ENCODE results near the gene ELMOD3. TPM values are rescaled to one million over a fixed set of nuclear protein-coding genes. Genes with fewer than 3 reads are reported as not detected.
A peak's percentile ranks its signal among the peaks of the same experiment; 100 is the strongest.

The ELMOD3 gene
- polyA plus RNA-seq, 3 donors: 6.1 to 53.3 (median 7.2) TPM

GRCh38 chr2:85414761-85415553 lies 60.4 kb downstream of the ELMOD3 start:
- Mint-ChIP-seq H3K4me1 (peaks cover 81% of the 10 kb centered on the region), H3K36me3 (peaks cover 0 to 6% of the 10 kb centered on the region in 2 donors), H3K4me3 (peak overlapping the region in 1 of 2 donors; percentile 43), H3K9me3 (peaks cover 0 to 2% (median 0%) of the 10 kb centered on the region in 7 donors), H3K27ac (peak overlapping the region in 6 of 7 donors; percentile 24 to 91 (median 57)), H3K27me3 (ENCODE audit: low read depth in 3 of 3) (peaks cover 0 to 6% (median 3%) of the 10 kb centered on the region in 3 donors)
- Histone ChIP-seq H4K20me1 (ENCODE audit: insufficient read depth, low read length) (no peaks in the 10 kb centered on the region), H3K79me2 (ENCODE audit: insufficient read depth, low read length) (peaks cover 36% of the 10 kb centered on the region), H3K27ac (ENCODE audit: low read depth in 1 of 2, low read length in 2 of 2) (no peak overlapping the region), H3K4me1 (ENCODE audit: control insufficient read depth in 1 of 2, insufficient read depth in 2 of 2, low read length in 2 of 2) (peaks cover 70 to 96% of the 10 kb centered on the region in 2 donors), H2AFZ (ENCODE audit: insufficient read depth, low read depth, low read length, poor library complexity, severe bottlenecking) (no peak overlapping the region), H3K4me3 (replicated peaks in 1 of 3; ENCODE audit: low read depth in 2 of 3, low read length in 3 of 3) (no peak overlapping the region), H3K36me3 (replicated peaks in 1 of 2; ENCODE audit: control insufficient read depth in 1 of 2, insufficient read depth in 2 of 2, low read length in 2 of 2) (no peaks in the 10 kb centered on the region), H3K27me3 (ENCODE audit: control insufficient read depth in 2 of 2, insufficient read depth in 2 of 2, low read length in 2 of 2) (no peaks in the 10 kb centered on the region), H3K9me3 (replicated peaks in 1 of 2; ENCODE audit: control insufficient read depth in 1 of 2, insufficient read depth in 1 of 2, low read length in 2 of 2) (no peaks in the 10 kb centered on the region), H3K4me2 (replicated peaks; ENCODE audit: extremely low read depth, low read length, poor library complexity, severe bottlenecking) (no peak overlapping the region), H3K9ac (ENCODE audit: insufficient read depth, low read length, poor library complexity, severe bottlenecking) (no peak overlapping the region)
- 93% methylated on average over 4 of the region's 7 CpGs for WGBS (ENCODE audit: insufficient coverage)
- peak in 1 of 3 donors; percentile 69 for DNase-seq
- intact Hi-C loops (cut with micrococcal nuclease): loop anchor here in 1 of 2 donors (10.0 kb wide), 2 partner anchors 200 to 1150 kb away; partner anchors contain the start of genes C2orf68, CHMP3 and USP39
- TF ChIP-seq CTCF (IDR thresholded peaks at IDR 0.05): no peak

- Mint-ChIP-seq H3K4me1 (peaks cover 80% of the 10 kb centered on the region), H3K9me3 (peaks cover 0 to 2% (median 0%) of the 10 kb centered on the region in 7 donors), H3K36me3 (peaks cover 0 to 6% of the 10 kb centered on the region in 2 donors), H3K4me3 (peak overlapping the region; percentile 3 to 24), H3K27me3 (ENCODE audit: low read depth in 3 of 3) (peaks cover 0 to 6% (median 1%) of the 10 kb centered on the region in 3 donors), H3K27ac (peak overlapping the region; percentile 68 to 92 (median 87))
- H3K9ac ChIP-seq (ENCODE audit: insufficient read depth, low read length, poor library complexity, severe bottlenecking): no peak overlapping the region
- WGBS (ENCODE audit: insufficient coverage): 36% methylated on average over 8 of the region's 12 CpGs
- peak overlapping the region; percentile 44 for H2AFZ ChIP-seq (ENCODE audit: insufficient read depth, low read depth, low read length, poor library complexity, severe bottlenecking)
- H3K27me3 ChIP-seq (ENCODE audit: control insufficient read depth in 2 of 2, insufficient read depth in 2 of 2, low read length in 2 of 2): no peaks in the 10 kb centered on the region
- no peak overlapping the region for H3K4me2 ChIP-seq (replicated peaks; ENCODE audit: extremely low read depth, low read length, poor library complexity, severe bottlenecking)
- peak overlapping the region; percentile 52 to 54 for H3K27ac ChIP-seq (ENCODE audit: low read depth in 1 of 2, low read length in 2 of 2)
- no peaks in the 10 kb centered on the region for H3K36me3 ChIP-seq (replicated peaks in 1 of 2; ENCODE audit: control insufficient read depth in 1 of 2, insufficient read depth in 2 of 2, low read length in 2 of 2)
- peaks cover 24% of the 10 kb centered on the region for H3K79me2 ChIP-seq (ENCODE audit: insufficient read depth, low read length)
- TF ChIP-seq CTCF (IDR thresholded peaks at IDR 0.05): no peak
- H3K9me3 ChIP-seq (replicated peaks in 1 of 2; ENCODE audit: control insufficient read depth in 1 of 2, insufficient read depth in 1 of 2, low read length in 2 of 2): no peaks in the 10 kb centered on the region
- intact Hi-C loops (cut with micrococcal nuclease): loop anchor here in 1 of 2 donors (10.0 kb wide), 2 partner anchors 199 to 1149 kb away; partner anchors contain the start of genes C2orf68, CHMP3 and USP39
- no peak overlapping the region for H3K4me3 ChIP-seq (replicated peaks in 1 of 3; ENCODE audit: low read depth in 2 of 3, low read length in 3 of 3)
- DNase-seq: peak; percentile 50 to 87 (median 73)
- peaks cover 69 to 96% of the 10 kb centered on the region in 2 donors for H3K4me1 ChIP-seq (ENCODE audit: control insufficient read depth in 1 of 2, insufficient read depth in 2 of 2, low read length in 2 of 2)
- H4K20me1 ChIP-seq (ENCODE audit: insufficient read depth, low read length): no peaks in the 10 kb centered on the region
Measured at GRCh38 chr2:85415980-85416650, 61.5 kb downstream of the ELMOD3 start.
